NCI-H146 (cell line): ENCODE data around the gene AVEN.
"Not testable (repeated sequence)": the region's sequence is repeated elsewhere in the genome, so short reads cannot be mapped to it uniquely, and the experiment has no call there.

Experiments
- DNase-seq: peaks from one replicate; lab custom pipeline; 2025; lab: John Stamatoyannopoulos, UW

AVEN gene

GRCh38 chr15:34039790-34040113 is 748 bp upstream of the AVEN start:
- no peak for DNase-seq

GRCh38 chr15:34038023-34038870 is 757 bp downstream of the AVEN start:
- DNase-seq = peak; percentile 61

GRCh38 chr15:34031987-34032760 is 6.8 kb downstream of the AVEN start:
- no peak for DNase-seq

- DNase-seq = no peak
Observed at GRCh38 chr15:34027606-34028005, 11.4 kb downstream of the AVEN start.

GRCh38 chr15:34025252-34025651 is 13.8 kb downstream of the AVEN start:
- DNase-seq = no peak

- DNase-seq = no peak
Observed at GRCh38 chr15:34023907-34024306, 15.1 kb downstream of the AVEN start.

- DNase-seq = no peak
Observed at GRCh38 chr15:34019369-34019990, 19.5 kb downstream of the AVEN start.

GRCh38 chr15:34018738-34019137 is 20.3 kb downstream of the AVEN start:
- DNase-seq = not testable (repeated sequence)

GRCh38 chr15:34018021-34018645 is 20.9 kb downstream of the AVEN start:
- no peak for DNase-seq

GRCh38 chr15:34014556-34014955 is 24.4 kb downstream of the AVEN start:
- no peak for DNase-seq

GRCh38 chr15:34013746-34014145 is 25.3 kb downstream of the AVEN start:
- DNase-seq = no peak

- no peak for DNase-seq
Observed at GRCh38 chr15:34012461-34013028, 26.5 kb downstream of the AVEN start.

- DNase-seq = no peak
Observed at GRCh38 chr15:34011481-34011880, 27.5 kb downstream of the AVEN start.

- DNase-seq = no peak
Observed at GRCh38 chr15:34010921-34011320, 28.1 kb downstream of the AVEN start.

GRCh38 chr15:34009656-34010055 is 29.3 kb downstream of the AVEN start:
- DNase-seq = no peak

GRCh38 chr15:34006381-34006780 is 32.6 kb downstream of the AVEN start:
- DNase-seq = no peak

GRCh38 chr15:34001536-34001935 is 37.5 kb downstream of the AVEN start:
- DNase-seq = no peak

- not testable (repeated sequence) for DNase-seq
Observed at GRCh38 chr15:33995666-33996065, 43.3 kb downstream of the AVEN start.

- DNase-seq = peak; percentile 24
Observed at GRCh38 chr15:33994005-33994615, 44.9 kb downstream of the AVEN start.

GRCh38 chr15:33988384-33988783 is 50.6 kb downstream of the AVEN start:
- DNase-seq = peak; percentile 20

- no peak for DNase-seq
Observed at GRCh38 chr15:33987444-33987843, 51.6 kb downstream of the AVEN start.

GRCh38 chr15:33985751-33986150 is 53.3 kb downstream of the AVEN start:
- DNase-seq = no peak
